ENCODE measurements around the gene AEN.
"Not testable (repeated sequence)": the region's sequence is repeated elsewhere in the genome, so short reads cannot be mapped to it uniquely, and the experiment has no call there.

AEN gene

GRCh38 chr15:88630798-88631463, 9.8 kb downstream of the AEN start:
- DNase-seq (ENCODE audit: low read depth, low spot score): no peak

- no peak for DNase-seq (ENCODE audit: low read depth, low spot score)
Observed at GRCh38 chr15:88631464-88632028, 10.4 kb downstream of the AEN start.

- not testable (repeated sequence) for DNase-seq (ENCODE audit: low read depth, low spot score)
Observed at GRCh38 chr15:88632797-88633196, 11.7 kb downstream of the AEN start.

GRCh38 chr15:88634449-88634848, 13.3 kb downstream of the AEN start:
- DNase-seq (ENCODE audit: low read depth, low spot score): no peak

GRCh38 chr15:88635318-88635717, 14.2 kb downstream of the AEN start:
- no peak for DNase-seq (ENCODE audit: low read depth, low spot score)

- no peak for DNase-seq (ENCODE audit: low read depth, low spot score)
Observed at GRCh38 chr15:88636050-88636449, 14.9 kb downstream of the AEN start.

GRCh38 chr15:88636654-88637053, 15.5 kb downstream of the AEN start:
- DNase-seq (ENCODE audit: low read depth, low spot score): no peak

GRCh38 chr15:88637436-88637835, 16.3 kb downstream of the AEN start:
- no peak for DNase-seq (ENCODE audit: low read depth, low spot score)

GRCh38 chr15:88637841-88638625, 16.9 kb downstream of the AEN start:
- no peak for DNase-seq (ENCODE audit: low read depth, low spot score)

GRCh38 chr15:88638626-88639372, 17.7 kb downstream of the AEN start, which contains the start of gene ISG20:
Gene ISG20 (plus strand): TSS chr15:88639016. CDS start chr15:88639367, 351 bp downstream.
- DNase-seq (ENCODE audit: low read depth, low spot score): peak; percentile 82

GRCh38 chr15:88641959-88642452, 20.9 kb downstream of the AEN start:
- DNase-seq (ENCODE audit: low read depth, low spot score): no peak

- DNase-seq (ENCODE audit: low read depth, low spot score): not testable (repeated sequence)
Observed at GRCh38 chr15:88642514-88642913, 21.4 kb downstream of the AEN start.

GRCh38 chr15:88644741-88645140, 23.6 kb downstream of the AEN start:
- DNase-seq (ENCODE audit: low read depth, low spot score): no peak

GRCh38 chr15:88645171-88646087, 24.3 kb downstream of the AEN start:
- DNase-seq (ENCODE audit: low read depth, low spot score): no peak

GRCh38 chr15:88646088-88646405, 24.9 kb downstream of the AEN start:
- DNase-seq (ENCODE audit: low read depth, low spot score): no peak

GRCh38 chr15:88646951-88647350, 25.8 kb downstream of the AEN start:
- no peak for DNase-seq (ENCODE audit: low read depth, low spot score)

GRCh38 chr15:88647351-88648105, 26.4 kb downstream of the AEN start:
- no peak for DNase-seq (ENCODE audit: low read depth, low spot score)

- DNase-seq (ENCODE audit: low read depth, low spot score): no peak
Observed at GRCh38 chr15:88648357-88649214, 27.4 kb downstream of the AEN start.

GRCh38 chr15:88649286-88649733, 28.2 kb downstream of the AEN start:
- peak; percentile 49 for DNase-seq (ENCODE audit: low read depth, low spot score)

Data from smooth muscle cell of the brain vasculature (primary cell).